ENCODE results near the gene BCL2L2. TPM values are rescaled to one million over a fixed set of nuclear protein-coding genes. Genes with fewer than 3 reads are reported as not detected.

The BCL2L2 gene
- total and polyA plus RNA-seq, 10 of the 15 experiments (the other 5 are each of a cell fraction or from before 2014, with no cell fraction given), result 1.4 to 14.7 (median 7.1) TPM

DNA sequence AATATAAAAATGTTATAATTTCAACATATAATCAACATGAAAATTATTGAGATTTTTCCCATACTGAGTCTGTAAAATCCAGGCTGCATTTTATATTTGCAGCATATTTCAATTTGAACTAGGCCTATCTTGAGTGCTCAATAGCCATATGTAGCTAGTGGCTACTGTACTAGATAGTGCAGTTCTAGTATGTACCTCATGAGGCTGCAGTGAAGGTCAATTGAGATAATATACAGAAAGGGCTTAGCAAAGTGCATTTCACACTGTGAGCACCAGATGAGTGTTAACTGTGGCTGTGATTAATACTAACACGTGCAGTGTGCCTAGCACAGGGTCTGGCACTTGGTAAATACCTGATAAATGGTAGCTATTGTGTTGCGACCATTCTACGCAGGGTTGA lies 51.4 kb downstream of the BCL2L2 start:
- no peaks in the 10 kb centered on the region for H3K36me3 ChIP-seq (ENCODE audit: control insufficient read depth in 2 of 2, insufficient read depth in 2 of 2, low read length in 1 of 2)
- H3K9me3 ChIP-seq (replicated peaks; ENCODE audit: control insufficient read depth, insufficient read depth, low read length), result no peaks in the 10 kb centered on the region
- ChIA-PET POLR2A (no interaction called here), CTCF (no interaction called here), RAD21 (ENCODE audit: unreplicated experiment) (no interaction called here), SMC1A (ENCODE audit: uncharacterized antibody, unreplicated experiment) (no interaction called here)
- FAIRE-seq (no peak), DNase-seq (ENCODE audit: low read depth, low spot score) (no peak), ATAC-seq (peak; percentile 46; the same call in 2 of the 3 replicates)
- peaks cover 1 to 3% of the 10 kb centered on the region in 2 experiments; a peak in 2 of 4 replicates for H3K27me3 ChIP-seq (replicated peaks in 1 of 2; ENCODE audit: control insufficient read depth in 2 of 2, insufficient read depth in 2 of 2, low read length in 1 of 2)
- H2AFZ ChIP-seq (ENCODE audit: control insufficient read depth, low read depth, low read length), result no peak overlapping the region
- H3K79me2 ChIP-seq (ENCODE audit: control insufficient read depth, insufficient read depth, low read length), result no peaks in the 10 kb centered on the region
- H3K9ac ChIP-seq (ENCODE audit: control insufficient read depth, insufficient read depth, low read length), result no peak overlapping the region
- no peaks in the 10 kb centered on the region for H4K20me1 ChIP-seq (ENCODE audit: control insufficient read depth, insufficient read depth)
- in situ Hi-C loops (cut with MboI), result no loop called here
- no peak overlapping the region for H3K27ac ChIP-seq (ENCODE audit: control insufficient read depth, insufficient read depth)
- H3K4me1 ChIP-seq (ENCODE audit: control insufficient read depth, insufficient read depth, low read length), result no peaks in the 10 kb centered on the region
- no peak overlapping the region for H3K4me2 ChIP-seq (ENCODE audit: control insufficient read depth, insufficient read depth)
- no TSS peak for BruUV-seq (replicated peaks)
- H3K4me3 ChIP-seq, result no peak overlapping the region
- WGBS (ENCODE audit: insufficient coverage, insufficient replicate concordance, low lambda C conversion rate, missing lambda C conversion rate), result 0% methylated on average over 3 of the region's 3 CpGs
- intact Hi-C loops (cut with micrococcal nuclease; ENCODE audit: unreplicated experiment), result no loop called here
- TF ChIP-seq STAT1 (conservative IDR thresholded peaks at IDR 0.05) (no peak), PRDM15 (CRISPR knock-in tag; IDR thresholded peaks at IDR 0.05) (no peak), SIX5 (IDR thresholded peaks at IDR 0.05; ENCODE audit: low read depth, low read length, severe bottlenecking) (no peak), ASH2L (IDR thresholded peaks at IDR 0.05; ENCODE audit: borderline replicate concordance, low read depth) (no peak), NR2F1 (conservative IDR thresholded peaks at IDR 0.05) (no peak), IKZF2 (IDR thresholded peaks at IDR 0.05) (no peak), SP1 (IDR thresholded peaks at IDR 0.05; ENCODE audit: low read depth, low read length) (no peak), PKNOX1 (IDR thresholded peaks at IDR 0.05) (no peak), ZNF217 (IDR thresholded peaks at IDR 0.05) (no peak), RB1 (IDR thresholded peaks at IDR 0.05; ENCODE audit: borderline replicate concordance) (no peak), ZSCAN29 (IDR thresholded peaks at IDR 0.05) (no peak)
- TF ChIP-seq, protein P1, sequence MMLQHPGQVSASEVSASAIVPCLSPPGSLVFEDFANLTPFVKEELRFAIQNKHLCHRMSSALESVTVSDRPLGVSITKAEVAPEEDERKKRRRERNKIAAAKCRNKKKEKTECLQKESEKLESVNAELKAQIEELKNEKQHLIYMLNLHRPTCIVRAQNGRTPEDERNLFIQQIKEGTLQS (IDR thresholded peaks at IDR 0.05; ENCODE audit: borderline replicate concordance, extremely low read depth, low read depth, low read length), result no peak
- TF ChIP-seq, protein P2, sequence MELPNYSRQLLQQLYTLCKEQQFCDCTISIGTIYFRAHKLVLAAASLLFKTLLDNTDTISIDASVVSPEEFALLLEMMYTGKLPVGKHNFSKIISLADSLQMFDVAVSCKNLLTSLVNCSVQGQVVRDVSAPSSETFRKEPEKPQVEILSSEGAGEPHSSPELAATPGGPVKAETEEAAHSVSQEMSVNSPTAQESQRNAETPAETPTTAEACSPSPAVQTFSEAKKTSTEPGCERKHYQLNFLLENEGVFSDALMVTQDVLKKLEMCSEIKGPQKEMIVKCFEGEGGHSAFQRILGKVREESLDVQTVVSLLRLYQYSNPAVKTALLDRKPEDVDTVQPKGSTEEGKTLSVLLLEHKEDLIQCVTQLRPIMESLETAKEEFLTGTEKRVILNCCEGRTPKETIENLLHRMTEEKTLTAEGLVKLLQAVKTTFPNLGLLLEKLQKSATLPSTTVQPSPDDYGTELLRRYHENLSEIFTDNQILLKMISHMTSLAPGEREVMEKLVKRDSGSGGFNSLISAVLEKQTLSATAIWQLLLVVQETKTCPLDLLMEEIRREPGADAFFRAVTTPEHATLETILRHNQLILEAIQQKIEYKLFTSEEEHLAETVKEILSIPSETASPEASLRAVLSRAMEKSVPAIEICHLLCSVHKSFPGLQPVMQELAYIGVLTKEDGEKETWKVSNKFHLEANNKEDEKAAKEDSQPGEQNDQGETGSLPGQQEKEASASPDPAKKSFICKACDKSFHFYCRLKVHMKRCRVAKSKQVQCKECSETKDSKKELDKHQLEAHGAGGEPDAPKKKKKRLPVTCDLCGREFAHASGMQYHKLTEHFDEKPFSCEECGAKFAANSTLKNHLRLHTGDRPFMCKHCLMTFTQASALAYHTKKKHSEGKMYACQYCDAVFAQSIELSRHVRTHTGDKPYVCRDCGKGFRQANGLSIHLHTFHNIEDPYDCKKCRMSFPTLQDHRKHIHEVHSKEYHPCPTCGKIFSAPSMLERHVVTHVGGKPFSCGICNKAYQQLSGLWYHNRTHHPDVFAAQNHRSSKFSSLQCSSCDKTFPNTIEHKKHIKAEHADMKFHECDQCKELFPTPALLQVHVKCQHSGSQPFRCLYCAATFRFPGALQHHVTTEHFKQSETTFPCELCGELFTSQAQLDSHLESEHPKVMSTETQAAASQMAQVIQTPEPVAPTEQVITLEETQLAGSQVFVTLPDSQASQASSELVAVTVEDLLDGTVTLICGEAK (IDR thresholded peaks at IDR 0.05; ENCODE audit: borderline replicate concordance), result no peak

All from GM12878 (cell line).